ENCODE measurements around the gene CDH26. TPM values are rescaled to one million over a fixed set of nuclear protein-coding genes. Genes with fewer than 3 reads are reported as not detected.

The CDH26 gene
- total and polyA plus RNA-seq, 7 donors, result 0.74 to 5.5 (median 1.4) TPM; not detected in 2

- no peak for DNase-seq
- Histone ChIP-seq H3K27ac (no peak overlapping the region), H3K27me3 (no peaks in the 10 kb centered on the region), H3K36me3 (no peaks in the 10 kb centered on the region), H3K4me3 (no peak overlapping the region), H3K4me1 (no peaks in the 10 kb centered on the region), H3K9me3 (peaks cover 0 to 2% (median 0%) of the 10 kb centered on the region in 4 donors)
- TF ChIP-seq CTCF (IDR thresholded peaks at IDR 0.05), result no peak
- no peak for TF ChIP-seq POLR2AphosphoS5 (IDR thresholded peaks at IDR 0.05)
- no peak for TF ChIP-seq POLR2A (IDR thresholded peaks at IDR 0.05)
- TF ChIP-seq EP300 (IDR thresholded peaks at IDR 0.05), result no peak
- intact Hi-C loops (cut with DNase I), result no loop called here
- WGBS, 2 donors, result 90 to 93% methylated on average over 5 of the region's 5 CpGs
These were observed 62.0 kb downstream of the CDH26 start for GRCh38 chr20:60020251-60020650.

GRCh38 chr20:60021104-60021503 lies 62.9 kb downstream of the CDH26 start:
- no peak overlapping the region for H3K27ac ChIP-seq
- DNase-seq, result no peak
- WGBS, 2 donors, result 71 to 75% methylated on average over 1 of the region's 1 CpG
- no peak for TF ChIP-seq POLR2A (IDR thresholded peaks at IDR 0.05)
- no peak for TF ChIP-seq EP300 (IDR thresholded peaks at IDR 0.05)
- TF ChIP-seq POLR2AphosphoS5 (IDR thresholded peaks at IDR 0.05), result no peak
- TF ChIP-seq CTCF (IDR thresholded peaks at IDR 0.05), result no peak
- intact Hi-C loops (cut with DNase I), result no loop called here
- no peaks in the 10 kb centered on the region for H3K9me3 ChIP-seq
- no peaks in the 10 kb centered on the region for H3K36me3 ChIP-seq
- no peak overlapping the region for H3K4me3 ChIP-seq
- no peaks in the 10 kb centered on the region for H3K27me3 ChIP-seq
- no peaks in the 10 kb centered on the region for H3K4me1 ChIP-seq

DNA sequence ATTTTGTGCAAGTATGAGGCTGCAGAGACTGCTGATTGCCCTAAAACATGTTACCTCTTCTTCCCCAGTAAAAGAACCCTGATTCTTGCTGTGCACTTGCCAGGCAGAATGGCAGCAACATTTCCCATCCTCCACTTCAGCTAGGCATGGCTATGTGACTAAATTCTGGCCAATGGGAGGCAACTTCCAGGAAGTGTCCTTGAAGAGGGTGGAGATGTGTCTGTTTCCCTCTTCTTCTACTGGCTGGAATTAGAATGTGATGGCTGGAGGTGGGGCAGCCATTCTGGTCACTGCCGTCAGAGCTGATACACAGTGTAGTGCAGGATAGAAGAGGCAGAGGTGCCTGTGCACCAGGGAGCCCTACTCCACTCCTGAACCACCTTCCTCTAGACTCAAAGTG lies 64.6 kb downstream of the CDH26 start:
- H3K27me3 ChIP-seq, result no peaks in the 10 kb centered on the region
- H3K4me3 ChIP-seq, result no peak overlapping the region
- no peak for TF ChIP-seq POLR2A (IDR thresholded peaks at IDR 0.05)
- TF ChIP-seq CTCF (IDR thresholded peaks at IDR 0.05), result no peak
- TF ChIP-seq EP300 (IDR thresholded peaks at IDR 0.05), result no peak
- TF ChIP-seq POLR2AphosphoS5 (IDR thresholded peaks at IDR 0.05), result no peak
- 81 to 89% methylated on average over 1 of the region's 1 CpG for WGBS, 2 donors
- intact Hi-C loops (cut with DNase I), result no loop called here
- H3K4me1 ChIP-seq, result no peaks in the 10 kb centered on the region
- H3K36me3 ChIP-seq, result no peaks in the 10 kb centered on the region
- H3K9me3 ChIP-seq, result no peaks in the 10 kb centered on the region
- DNase-seq, result no peak
- no peak overlapping the region for H3K27ac ChIP-seq

- no peak for TF ChIP-seq CTCF (IDR thresholded peaks at IDR 0.05)
- no peak for TF ChIP-seq EP300 (IDR thresholded peaks at IDR 0.05)
- TF ChIP-seq POLR2AphosphoS5 (IDR thresholded peaks at IDR 0.05), result no peak
- TF ChIP-seq POLR2A (IDR thresholded peaks at IDR 0.05), result no peak
- no peaks in the 10 kb centered on the region for H3K4me1 ChIP-seq
- no peaks in the 10 kb centered on the region for H3K27me3 ChIP-seq
- intact Hi-C loops (cut with DNase I), result no loop called here
- 52 to 57% methylated on average over 3 of the region's 3 CpGs for WGBS, 2 donors
- no peak overlapping the region for H3K27ac ChIP-seq
- H3K9me3 ChIP-seq, result no peaks in the 10 kb centered on the region
- no peak overlapping the region for H3K4me3 ChIP-seq
- H3K36me3 ChIP-seq, result no peaks in the 10 kb centered on the region
- DNase-seq, result no peak
These were observed 66.0 kb downstream of the CDH26 start for GRCh38 chr20:60024245-60024644.

- no peak for DNase-seq
- no peak for TF ChIP-seq CTCF (IDR thresholded peaks at IDR 0.05)
- no peak for TF ChIP-seq EP300 (IDR thresholded peaks at IDR 0.05)
- TF ChIP-seq POLR2AphosphoS5 (IDR thresholded peaks at IDR 0.05), result no peak
- no peak for TF ChIP-seq POLR2A (IDR thresholded peaks at IDR 0.05)
- intact Hi-C loops (cut with DNase I), result no loop called here
These were observed 66.6 kb downstream of the CDH26 start for GRCh38 chr20:60024801-60025200.

More at GRCh38 chr20:60024801-60025200, 66.6 kb downstream of the CDH26 start:
- H3K27ac ChIP-seq, result no peak overlapping the region
- no peaks in the 10 kb centered on the region for H3K9me3 ChIP-seq
- H3K36me3 ChIP-seq, result no peaks in the 10 kb centered on the region
- WGBS, 2 donors, result 68 to 73% methylated on average over 5 of the region's 5 CpGs
- H3K4me3 ChIP-seq, result no peak overlapping the region
- no peaks in the 10 kb centered on the region for H3K4me1 ChIP-seq
- no peaks in the 10 kb centered on the region for H3K27me3 ChIP-seq

All from sigmoid colon (tissue), 7 donors.